Panc1 (cell line): ENCODE data around the gene IZUMO4.

Experiments
- POLR2AphosphoS5 ChIP-seq: IDR thresholded peaks from 2 replicates; pipeline ENCODE4 v1.6.1; 2012; ENCODE audit warnings: mild to moderate bottlenecking, low read depth, low read length, moderate library complexity
- SIN3A ChIP-seq: IDR thresholded peaks from 2 replicates; pipeline ENCODE4 v1.6.1; 2012; ENCODE audit warnings: low read depth, mild to moderate bottlenecking, low read length, moderate library complexity, borderline replicate concordance; ENCODE audit not compliant: insufficient read depth
- TF ChIP-seq, protein P1 (sequence below): fragments of 450-650 bp; IDR thresholded peaks from 2 replicates; pipeline ENCODE4 v1.5.1; 2017; ENCODE audit warnings: mild to moderate bottlenecking
- TF ChIP-seq, protein P2 (sequence below), 2 experiments: IDR thresholded peaks; 2 replicates each; pipeline ENCODE4 v1.6.1; 2011 to 2012; ENCODE audit warnings: low read depth in 2 of 2, control low read depth in 1 of 2, low read length in 1 of 2, mild to moderate bottlenecking in 1 of 2, moderate library complexity in 1 of 2; ENCODE audit not compliant: insufficient read depth in 1 of 2

DNA sequence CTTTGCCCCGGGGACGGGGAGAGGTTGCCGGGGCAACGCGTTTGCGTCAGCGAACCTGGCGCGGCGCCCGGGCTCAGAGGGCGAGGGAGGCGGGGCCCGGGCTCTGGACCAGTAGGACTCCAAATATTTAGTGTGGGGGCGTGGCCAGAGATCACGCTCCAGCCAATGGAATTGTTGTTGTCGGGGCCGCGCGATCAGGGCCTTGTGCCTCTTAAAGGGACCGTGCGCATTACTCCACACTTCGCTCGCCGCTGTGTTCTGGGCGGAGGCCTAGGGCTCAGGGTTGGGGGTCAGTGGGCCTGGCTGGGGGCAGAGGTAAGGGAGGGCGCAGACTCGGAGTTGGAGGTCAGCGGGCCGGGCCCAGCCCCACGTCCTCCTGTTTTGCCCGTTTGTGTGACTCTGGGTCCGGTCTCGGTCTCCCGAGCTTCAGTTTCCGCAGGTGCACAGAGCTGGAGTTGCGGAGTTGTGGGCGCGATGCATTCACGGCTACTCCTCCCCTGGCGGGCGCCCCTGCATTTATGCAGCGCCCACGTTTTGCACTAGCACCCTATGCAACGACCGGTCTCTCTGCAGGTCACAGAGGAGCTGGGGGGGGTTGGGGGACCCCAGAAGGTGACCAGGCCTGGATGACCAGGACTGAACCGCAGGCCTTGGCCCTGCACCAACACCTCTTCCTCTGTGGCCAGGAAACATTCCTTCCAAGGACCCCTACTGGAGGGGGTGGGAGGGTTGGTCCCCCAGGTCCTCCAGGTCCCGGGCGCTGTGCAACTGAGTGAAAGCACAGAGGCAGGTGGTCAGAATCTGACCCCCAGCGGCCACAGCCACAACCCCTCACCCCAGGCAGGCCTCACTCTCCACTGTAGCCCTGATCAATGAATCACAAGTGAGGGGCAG lies 35.0 kb upstream of the IZUMO4 start:
- TF ChIP-seq, protein P1, sequence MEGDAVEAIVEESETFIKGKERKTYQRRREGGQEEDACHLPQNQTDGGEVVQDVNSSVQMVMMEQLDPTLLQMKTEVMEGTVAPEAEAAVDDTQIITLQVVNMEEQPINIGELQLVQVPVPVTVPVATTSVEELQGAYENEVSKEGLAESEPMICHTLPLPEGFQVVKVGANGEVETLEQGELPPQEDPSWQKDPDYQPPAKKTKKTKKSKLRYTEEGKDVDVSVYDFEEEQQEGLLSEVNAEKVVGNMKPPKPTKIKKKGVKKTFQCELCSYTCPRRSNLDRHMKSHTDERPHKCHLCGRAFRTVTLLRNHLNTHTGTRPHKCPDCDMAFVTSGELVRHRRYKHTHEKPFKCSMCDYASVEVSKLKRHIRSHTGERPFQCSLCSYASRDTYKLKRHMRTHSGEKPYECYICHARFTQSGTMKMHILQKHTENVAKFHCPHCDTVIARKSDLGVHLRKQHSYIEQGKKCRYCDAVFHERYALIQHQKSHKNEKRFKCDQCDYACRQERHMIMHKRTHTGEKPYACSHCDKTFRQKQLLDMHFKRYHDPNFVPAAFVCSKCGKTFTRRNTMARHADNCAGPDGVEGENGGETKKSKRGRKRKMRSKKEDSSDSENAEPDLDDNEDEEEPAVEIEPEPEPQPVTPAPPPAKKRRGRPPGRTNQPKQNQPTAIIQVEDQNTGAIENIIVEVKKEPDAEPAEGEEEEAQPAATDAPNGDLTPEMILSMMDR: no peak
- TF ChIP-seq POLR2AphosphoS5: 0 out of 2 replicates have a peak, but pooled peaks have one; percentile 44
- TF ChIP-seq, protein P2, sequence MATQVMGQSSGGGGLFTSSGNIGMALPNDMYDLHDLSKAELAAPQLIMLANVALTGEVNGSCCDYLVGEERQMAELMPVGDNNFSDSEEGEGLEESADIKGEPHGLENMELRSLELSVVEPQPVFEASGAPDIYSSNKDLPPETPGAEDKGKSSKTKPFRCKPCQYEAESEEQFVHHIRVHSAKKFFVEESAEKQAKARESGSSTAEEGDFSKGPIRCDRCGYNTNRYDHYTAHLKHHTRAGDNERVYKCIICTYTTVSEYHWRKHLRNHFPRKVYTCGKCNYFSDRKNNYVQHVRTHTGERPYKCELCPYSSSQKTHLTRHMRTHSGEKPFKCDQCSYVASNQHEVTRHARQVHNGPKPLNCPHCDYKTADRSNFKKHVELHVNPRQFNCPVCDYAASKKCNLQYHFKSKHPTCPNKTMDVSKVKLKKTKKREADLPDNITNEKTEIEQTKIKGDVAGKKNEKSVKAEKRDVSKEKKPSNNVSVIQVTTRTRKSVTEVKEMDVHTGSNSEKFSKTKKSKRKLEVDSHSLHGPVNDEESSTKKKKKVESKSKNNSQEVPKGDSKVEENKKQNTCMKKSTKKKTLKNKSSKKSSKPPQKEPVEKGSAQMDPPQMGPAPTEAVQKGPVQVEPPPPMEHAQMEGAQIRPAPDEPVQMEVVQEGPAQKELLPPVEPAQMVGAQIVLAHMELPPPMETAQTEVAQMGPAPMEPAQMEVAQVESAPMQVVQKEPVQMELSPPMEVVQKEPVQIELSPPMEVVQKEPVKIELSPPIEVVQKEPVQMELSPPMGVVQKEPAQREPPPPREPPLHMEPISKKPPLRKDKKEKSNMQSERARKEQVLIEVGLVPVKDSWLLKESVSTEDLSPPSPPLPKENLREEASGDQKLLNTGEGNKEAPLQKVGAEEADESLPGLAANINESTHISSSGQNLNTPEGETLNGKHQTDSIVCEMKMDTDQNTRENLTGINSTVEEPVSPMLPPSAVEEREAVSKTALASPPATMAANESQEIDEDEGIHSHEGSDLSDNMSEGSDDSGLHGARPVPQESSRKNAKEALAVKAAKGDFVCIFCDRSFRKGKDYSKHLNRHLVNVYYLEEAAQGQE (IDR thresholded peaks at IDR 0.05; ENCODE audit: insufficient read depth in 1 of 2, low read depth in 2 of 2, low read length in 1 of 2): no peak
- no peak for TF ChIP-seq SIN3A
